GM18868 (cell line): ENCODE results near the gene CAPZB.
"Not testable (repeated sequence)": the region's sequence is repeated elsewhere in the genome, so short reads cannot be mapped to it uniquely, and the experiment has no call there.

ENCODE experiments used
- ATAC-seq: cut with Tn5 transposase; IDR thresholded peaks from one replicate; pipeline ENCODE4 v1.9.1; 2021; ENCODE audit warnings: mild to moderate bottlenecking, moderate library complexity; ENCODE audit not compliant: unreplicated experiment

The CAPZB gene

DNA sequence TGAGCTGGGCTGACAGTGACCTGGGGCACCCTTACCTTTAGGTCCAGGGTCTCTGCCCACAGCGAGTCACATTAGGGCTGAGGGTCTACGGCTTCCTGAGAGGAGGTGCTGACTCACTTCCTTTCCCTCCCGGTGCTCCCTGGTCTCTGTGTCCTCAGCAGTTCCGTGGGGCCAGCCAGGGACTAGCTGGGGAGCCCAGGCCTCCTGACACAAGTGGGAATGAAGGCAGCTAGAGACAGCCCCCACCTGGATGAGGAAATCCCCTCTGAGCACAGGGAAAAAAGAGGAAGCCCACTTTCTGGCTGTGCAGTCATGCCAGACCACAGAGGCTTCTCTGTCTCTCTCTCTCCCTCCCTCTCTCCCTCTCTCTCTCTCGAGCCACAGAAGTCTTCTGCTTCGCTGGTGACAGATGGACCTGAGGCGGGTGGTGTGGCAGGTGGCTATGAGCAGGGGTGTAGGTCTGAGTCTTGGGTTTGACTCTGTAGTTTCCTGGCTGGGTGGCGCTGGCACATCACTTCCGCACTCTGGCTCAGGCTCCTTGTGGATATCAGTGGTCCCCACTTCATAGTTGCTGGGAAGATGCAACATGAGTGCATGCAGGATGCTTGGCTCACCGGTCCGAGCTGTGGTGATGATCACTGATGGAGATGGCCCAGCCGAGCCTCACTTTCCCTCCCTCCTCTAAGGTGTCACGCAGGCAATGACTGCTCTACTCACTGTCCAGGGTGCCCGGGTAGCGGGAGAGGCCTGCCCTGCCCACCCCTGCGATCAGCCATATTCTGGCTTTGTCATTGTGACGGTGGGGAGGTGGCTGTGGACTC is 169.8 kb downstream of the CAPZB start:
- ATAC-seq, result peak; percentile 34

DNA sequence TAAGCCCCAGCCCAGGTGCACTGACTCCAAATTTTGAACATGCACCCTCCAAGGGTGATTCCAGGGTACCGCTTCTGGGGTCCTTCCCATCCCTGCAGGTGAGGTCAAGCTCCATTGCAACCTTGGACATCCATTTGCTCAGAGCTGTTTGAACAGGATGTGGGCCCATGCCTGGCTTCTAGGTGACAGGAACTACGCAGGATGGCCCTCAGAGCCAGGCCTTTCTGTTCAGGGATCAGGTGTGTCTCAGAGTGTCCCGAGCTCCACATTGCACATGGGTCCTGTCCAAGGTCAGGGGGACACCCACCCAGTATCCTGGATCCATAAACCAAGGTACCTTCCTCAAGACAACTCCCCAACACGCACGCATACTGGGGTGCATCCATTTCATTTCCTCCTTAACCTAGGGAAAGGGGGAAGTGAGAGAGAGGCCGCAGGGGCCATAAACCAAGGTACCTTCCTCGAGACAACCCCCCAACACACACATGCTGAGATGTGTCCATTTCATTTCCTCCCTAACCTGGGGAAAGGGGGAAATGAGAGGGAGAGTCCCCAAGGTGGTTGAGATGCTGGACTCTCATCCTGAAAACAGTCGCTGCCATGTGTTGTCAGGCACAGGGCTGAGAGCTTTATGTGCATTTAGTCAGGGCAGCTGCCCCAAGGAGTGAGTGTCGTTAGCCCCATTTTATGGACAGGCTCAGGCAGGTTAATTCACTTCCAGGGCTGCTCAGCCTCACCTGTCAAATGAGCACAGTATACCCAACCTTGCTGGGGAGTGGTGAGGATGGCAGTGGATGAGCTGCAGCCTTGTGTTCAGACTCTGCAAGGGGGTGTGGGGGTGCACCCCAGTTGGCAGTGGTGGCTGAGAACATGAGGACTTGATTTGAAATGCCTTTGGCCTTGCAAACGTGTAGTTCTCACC is 171.1 kb downstream of the CAPZB start:
- no peak for ATAC-seq

DNA sequence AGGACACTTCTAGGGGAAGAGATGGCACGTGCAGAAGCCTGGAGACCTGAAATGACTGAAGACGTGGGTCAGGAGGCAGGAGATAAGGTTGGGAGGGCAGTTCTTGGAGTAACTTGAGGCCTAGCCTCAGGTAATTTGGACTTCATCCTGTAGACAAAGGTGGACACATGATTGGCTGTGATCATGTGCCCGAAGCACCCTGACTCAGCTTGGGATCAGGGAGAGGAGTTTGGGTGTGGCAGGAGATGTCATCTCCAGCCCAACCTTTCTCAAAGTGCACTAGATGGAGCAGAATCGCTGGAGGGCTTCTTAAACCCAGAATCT is 171.7 kb downstream of the CAPZB start:
- no peak for ATAC-seq

DNA sequence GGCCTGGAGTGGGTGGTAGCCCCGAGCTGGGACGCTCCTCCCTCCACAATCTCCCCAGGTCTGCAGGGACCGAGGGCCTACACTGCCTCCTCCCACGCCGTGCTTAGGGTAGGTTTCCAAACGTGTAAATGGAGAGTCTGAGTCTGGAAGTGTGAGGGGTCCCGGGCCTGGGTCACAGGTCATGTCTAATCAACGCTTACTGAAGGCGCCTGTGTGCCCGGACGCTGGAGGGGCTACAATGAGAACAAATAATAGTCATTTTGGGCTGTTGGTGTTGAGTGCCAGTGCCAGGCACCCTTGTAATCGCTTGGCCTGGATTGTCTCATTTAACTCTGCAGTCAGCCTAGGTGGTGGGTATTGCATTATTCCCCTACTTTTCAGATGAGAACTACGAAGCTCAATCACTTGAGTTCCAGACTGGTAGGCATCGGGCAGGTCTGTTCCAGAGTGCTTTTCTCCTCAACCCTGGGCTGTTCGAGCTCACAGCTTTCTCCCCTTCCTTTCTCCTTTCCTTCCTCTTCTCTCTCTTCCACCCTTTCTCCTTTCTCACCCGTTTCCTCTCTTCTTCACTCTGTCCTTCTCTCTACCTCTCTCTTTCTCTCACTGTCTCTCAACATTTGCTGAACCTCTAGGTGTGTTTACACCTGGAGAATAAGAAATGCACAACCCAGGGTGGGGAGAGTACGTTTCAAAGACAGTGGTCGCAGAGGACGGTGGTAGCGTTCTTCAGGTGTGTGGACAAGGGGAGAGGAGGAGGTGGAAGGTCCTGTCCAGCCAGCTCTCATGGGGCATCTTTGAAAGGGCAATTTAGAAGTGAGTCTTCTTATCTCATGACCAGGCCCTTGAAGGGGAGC is 172.3 kb downstream of the CAPZB start:
- no peak for ATAC-seq

DNA sequence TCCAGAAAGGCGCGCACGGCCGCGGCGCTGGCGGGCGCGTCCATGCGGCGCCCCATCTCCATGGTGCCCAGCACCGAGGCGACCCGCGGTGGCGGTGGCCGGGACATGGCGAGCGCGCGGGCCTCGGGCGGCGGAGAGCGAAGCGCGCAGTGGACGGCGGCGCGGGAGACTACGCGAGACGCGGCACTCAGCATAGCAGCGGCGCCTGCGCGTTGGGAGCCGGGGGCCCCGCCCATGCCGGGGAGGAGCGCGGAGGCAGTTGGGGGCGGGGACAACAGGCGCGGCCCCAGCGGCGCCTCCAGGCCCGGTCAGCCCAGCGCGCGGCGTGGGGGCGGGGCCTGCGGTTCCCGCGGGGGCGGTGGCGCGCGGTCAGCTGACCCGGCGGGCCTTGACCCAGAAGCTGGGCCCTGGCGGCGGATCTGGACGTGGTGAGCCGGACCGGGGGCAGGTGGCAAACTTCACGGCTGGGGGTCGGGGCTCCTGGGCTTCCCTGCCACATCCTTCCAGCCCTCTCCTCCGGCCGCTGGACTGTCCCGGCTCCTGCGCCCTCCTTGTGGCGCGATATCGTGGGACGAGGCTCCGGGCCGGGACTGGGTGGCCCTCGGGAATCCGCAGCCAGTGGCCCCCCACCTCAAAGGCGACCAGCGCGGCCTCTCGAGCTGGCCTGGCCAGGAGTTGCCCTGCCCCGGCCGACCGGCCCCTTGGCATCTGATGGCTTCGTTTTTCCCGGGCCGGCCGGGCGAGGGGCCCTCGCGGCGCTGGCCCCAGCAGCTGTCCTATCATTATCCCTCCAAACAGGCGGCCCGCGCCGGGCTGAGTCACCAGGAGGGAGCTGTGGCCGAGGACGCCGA is 173.2 kb downstream of the CAPZB start, which contains the start of the genes AKR7A2 and SLC66A1:
Gene AKR7A2, minus strand, starts transcription at position 214 of the 851 bp plus-strand sequence. Its CDS starts 20 bp downstream, at position 194.
Gene SLC66A1, plus strand, starts transcription at position 396 of the 851 bp plus-strand sequence. CDS start 5,352 bp downstream, outside the sequence.
- peak; percentile 79 for ATAC-seq

DNA sequence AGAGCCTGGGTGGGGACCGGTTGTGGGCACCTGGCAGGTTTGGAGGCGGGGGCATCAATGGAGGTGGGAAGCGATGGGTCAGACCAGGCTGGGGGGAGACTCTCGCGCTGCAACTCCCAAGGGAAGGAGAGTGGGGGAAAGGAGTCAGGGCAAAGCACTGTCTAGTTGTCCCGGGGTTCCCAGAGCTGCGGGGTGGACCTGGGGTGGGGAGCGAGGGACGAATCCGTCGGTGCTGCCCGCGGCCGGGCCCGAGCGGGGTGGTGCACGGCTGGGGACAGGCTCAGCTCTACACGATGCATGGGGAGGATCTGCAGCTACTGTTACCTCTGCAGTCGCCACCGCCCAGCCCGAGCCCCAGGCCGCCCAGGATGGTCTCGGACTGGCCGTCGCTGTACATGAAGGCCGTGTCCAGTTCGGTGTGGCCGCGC is 173.8 kb downstream of the CAPZB start:
- peak; percentile 5 for ATAC-seq

DNA sequence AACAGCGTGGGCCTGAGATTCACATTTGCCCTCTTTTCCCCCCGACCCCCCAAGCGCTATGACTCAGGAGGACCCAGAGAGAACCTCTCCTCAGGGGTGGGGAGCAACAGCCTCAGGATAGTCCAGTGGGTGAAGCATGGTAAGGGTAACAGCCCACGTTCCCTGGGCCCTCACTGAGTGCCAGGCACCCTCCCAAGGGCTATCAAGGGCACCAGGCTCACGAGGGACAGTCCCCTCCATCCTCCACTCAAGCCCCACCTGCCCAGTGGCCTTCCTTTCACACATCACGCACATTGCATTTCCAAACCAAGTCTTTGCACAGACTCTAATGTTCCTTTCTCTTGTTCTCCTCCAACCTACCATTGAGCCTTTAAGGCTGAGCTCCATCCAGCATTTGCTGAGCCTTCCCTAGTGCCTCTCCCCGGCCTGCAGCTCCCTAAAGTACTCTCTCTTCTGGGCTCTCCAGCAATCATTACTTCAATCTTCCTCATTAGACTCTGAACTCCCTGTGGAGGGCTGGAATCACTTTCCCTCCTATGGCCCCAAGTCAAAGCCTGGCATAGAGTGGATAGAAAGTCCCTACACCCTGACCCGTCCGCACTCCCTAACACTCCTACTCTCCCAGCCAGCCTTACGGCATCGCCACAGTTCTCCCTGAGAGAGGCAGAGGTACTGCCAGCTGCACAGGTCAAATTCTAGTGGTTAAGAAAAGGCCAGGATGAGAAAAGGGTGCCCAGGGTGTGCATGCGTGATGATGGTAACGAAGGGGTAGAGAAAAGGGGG is 174.4 kb downstream of the CAPZB start:
- no peak for ATAC-seq

DNA sequence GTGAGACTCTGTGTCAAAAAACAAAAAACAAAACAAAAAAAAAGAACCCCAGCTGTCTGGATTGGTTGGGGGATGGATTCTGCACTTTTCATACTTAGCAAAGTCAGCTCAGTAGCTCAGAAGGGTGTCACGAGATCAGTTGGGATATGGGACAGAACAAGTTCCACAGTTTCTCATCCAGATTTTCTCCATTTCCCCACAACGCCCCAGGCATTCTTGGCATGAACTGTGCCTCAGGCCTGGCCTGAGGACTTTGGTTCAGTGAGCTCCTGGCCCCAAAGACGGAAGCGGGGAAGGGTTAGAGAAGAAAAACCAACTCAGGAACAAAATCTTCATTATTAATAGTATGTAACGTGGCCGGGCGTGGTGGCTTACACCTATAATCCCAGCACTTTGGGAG is 175.3 kb downstream of the CAPZB start:
- no peak for ATAC-seq

DNA sequence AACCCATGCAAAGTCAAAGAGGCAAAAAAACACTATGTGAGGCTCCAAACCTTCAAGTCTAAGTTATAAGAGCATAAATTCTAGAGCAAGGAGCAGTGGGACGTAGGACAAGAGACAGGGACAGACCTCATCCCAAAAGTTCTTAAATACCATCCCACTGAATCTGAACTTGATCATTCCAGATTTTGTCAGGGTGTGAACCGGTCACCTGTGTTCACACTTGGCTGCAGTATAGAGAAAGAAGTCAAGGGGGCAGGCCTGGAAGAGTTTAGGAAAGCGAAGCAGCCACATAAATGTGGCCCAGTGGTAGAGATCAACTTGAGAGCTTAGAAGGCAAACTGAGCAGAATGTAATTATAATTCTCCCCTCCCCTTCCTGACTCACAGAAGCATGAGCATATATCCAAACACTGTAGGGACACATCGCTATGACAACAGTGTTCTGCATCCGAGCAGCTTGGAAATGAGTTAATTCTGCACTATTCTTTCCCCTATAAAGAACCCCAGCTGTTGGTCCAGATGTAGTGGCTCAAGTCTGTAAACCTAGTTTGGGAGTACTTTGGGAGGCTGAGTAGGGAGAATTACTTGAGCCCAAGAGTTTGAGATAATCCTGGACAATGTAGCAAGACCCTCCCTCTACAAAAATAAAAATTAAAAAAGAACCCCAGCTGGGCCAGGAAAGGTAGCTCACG is 176.1 kb downstream of the CAPZB start:
- ATAC-seq, result no peak

DNA sequence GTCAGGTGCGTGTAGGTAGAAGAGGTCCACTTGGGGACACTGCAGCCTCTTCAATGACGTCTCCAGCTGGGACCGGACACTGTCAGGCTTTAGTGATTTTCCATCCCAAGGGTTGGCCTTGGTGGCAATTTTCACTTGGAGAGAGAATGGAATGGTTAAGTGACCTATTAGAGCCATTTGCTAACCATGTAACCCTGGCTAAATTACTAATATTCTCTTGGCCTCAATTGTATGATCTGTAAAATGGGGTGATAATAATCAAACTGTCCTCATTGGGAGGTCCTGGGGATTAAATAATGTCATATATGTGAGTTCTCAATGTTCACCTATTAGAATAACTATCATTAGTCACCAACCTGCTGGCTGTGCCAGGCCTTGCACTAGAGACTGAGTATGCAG is 176.8 kb downstream of the CAPZB start:
- no peak for ATAC-seq

DNA sequence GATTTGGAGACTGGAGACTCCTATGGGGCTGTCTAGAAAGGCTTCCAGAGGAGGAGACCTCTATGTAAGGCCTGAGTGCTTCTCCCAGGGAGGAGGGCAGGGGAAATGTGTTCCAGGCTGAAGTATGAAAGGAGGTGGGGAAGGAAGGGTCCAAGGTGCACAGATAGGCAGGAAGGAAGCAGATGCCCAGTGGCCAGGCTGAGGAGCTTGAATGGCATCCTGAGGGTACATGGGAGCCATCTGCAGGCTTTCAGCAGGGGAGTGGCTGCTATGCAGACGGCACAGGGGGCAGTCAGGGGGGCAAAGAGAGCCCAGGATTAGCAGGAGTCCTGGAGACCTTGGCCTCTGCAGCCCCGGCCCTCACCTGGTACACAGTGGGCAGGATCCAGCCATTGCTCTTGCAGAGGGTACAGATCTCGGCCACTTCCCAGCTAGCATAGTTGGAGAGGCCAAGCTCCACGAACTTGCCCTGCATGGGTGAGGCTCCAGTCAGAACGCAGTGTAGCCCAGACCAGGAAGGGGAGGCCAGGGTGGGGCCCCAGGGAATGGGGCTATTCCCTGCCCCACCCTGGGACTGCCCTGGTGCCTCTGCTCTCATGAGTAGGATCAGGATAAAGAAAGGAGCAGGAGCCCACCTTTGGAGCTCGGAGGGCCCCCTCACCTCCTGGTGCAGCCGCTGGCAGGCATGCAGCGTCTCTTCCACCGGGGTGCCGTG is 177.4 kb downstream of the CAPZB start:
- ATAC-seq, result no peak

DNA sequence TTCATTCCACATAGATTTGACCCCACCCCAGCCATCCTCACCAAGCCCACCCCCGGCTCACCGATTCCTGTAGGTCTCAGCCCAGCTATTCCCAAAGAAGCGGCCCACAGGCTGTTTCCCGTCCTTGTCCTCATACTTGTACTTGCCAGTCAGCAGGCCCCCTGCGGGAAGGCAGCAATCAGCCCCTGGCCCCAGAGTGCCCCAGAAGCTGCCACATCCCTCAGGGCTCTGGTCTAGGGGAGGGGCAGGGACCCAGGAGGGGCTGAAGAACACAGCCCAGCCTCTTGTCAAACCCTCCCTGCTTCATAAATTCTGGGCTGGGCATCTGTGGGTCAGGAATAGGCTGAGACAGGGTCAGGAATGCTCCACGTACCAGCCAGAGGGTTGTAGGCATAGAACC is 178.4 kb downstream of the CAPZB start:
- no peak for ATAC-seq

DNA sequence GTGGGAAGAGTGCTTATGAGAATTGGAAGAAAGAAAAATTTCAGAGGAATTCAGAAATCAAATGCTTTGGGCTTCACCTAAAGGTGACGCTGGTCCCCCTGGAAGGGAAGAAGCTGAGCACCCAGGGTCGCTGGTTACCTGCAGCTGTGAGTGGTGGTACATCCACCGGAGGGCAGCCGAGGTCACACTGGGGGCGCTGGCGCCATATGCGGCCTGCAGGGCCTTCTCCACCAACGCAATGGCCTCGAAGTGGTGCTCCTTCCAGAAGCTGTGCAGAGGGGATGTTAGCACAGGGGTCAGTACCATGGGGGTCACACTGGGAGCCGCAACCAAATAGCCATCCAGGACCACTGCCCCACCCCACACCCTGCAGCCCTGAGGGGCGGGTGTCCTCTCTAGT is 179.5 kb downstream of the CAPZB start:
- ATAC-seq, result no peak

DNA sequence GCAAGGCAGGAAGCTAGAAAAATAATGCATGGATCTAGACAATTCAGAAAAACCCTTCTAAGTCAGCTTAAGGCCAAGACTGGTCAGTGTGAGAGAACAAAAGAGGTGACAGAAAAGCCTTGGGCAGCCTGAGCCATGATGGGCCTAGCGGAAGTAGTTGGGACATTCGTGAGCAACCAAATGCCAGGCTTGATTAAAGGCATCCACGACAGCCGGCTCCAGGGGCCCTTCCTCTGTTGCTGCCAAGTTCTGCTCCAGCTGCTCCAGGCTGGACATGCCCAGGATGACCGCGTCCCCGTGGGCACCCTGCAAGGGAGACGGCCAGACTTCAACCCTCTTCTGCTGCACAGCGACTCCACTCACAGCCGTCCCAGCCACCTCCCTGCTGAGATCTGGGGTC is 181.3 kb downstream of the CAPZB start:
- ATAC-seq, result not testable (repeated sequence)

DNA sequence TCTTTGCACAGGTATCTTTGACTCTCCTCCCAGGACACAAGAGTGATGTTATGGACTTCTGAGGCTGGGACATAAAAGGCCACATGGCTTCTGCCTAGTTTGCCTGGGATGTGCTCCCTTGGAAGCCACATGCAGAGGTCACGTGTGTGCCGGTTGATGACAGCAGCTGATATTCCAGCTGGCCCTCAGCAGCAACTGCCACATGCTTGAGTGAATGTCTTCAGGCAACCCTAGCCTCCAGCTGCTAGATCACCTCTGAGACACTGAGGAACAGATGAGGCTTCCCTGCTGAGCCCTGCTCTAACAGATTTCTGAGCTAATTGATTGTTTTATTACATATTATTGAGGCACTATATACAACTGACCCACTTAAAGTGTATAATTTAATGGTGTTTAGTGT is 185.1 kb downstream of the CAPZB start:
- ATAC-seq, result no peak

DNA sequence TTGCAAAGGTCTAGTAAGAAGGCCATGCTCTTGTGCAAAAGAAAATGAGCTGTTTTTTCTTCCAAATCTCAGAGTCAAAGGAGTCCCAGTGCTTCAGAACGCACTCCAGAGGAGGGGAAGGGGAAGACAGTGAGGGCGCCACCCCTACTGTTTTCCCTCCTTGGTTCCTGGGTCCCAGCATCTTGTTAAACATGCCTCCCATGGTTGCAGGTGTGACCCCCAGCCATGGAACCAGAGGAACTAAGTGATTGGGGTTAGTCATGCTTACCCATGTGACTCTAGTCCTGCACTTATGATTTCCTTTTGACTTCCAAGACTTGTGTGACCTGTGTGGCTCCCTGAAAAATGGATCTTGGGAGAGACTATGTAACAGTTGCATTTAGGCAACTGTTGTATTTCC is 190.7 kb downstream of the CAPZB start:
- no peak for ATAC-seq

DNA sequence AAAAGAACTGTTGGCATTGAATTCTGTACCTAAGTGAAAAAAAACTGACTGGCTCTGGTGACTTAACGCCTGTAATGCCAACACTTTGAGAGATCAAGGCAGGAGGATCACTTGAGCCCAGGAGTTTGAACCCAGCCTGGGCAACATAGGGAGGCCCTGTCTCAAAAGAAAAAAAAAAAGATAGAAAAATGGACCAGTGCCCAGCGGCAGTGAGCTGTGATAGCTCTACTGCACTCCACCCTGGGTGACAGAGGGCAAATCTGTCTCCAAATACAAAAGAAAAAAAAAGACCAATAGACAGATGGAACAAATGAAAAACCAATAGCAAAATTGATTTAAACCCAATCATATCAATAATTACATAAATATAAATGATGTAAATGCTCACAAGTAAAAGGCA is 196.1 kb downstream of the CAPZB start:
- ATAC-seq, result no peak
